Stimulated activated CD8-positive, alpha-beta memory T cell treated with anti-CD3 and anti-CD28 coated beads, Interleukin-12 subunit alpha, Interleukin-12 subunit beta, amount 100 ng/mL, for 4 hours (primary cell): Measurements from ENCODE around the gene DNAH14.

Experiments
- DNase-seq: peaks from one replicate; pipeline ENCODE4 v3.0.0-alpha.2; 2020; ENCODE audit warnings: low read depth

Gene DNAH14

GRCh38 chr1:225428881-225429455, 499.5 kb downstream of the DNAH14 start:
- DNase-seq = no peak

- no peak for DNase-seq
Measured at GRCh38 chr1:225430301-225430700, 500.8 kb downstream of the DNAH14 start.

DNA sequence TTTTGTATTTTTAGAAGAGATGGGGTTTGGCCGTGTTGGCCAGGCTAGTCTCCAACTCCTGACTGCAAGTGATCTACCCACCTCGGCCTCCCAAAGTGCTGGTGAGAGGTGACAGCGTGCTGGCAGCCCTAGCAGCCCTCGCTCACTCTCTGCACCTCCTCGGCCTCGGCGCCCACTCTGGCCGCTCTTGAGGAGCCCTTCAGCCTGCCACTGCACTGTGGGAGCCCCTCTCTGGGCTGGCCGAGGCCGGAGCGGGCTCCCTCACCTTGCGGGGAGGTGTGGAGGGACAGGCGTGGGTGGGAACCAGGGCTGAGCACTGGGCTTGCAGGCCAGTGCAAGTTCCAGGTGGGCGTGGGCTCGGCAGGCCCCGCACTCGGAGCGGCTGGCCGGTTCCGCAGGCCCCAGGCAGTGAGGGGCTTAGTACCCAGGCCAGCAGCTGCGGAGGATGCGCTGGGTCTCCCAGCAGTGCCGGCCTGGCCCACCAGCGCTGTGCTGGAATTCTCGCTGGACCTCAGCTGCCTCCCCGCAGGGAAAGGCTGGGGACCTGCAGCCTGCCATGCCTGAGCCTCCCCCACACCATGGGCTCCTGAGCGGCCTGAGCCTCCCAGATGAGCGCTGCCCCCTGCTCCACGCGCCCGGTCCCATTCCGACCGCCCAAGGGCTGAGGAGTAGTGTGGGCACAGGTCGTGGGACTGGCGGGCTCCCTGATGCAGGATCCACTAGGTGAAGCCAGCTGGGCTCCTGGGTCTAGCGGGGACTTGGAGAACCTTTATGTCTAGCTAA, 501.8 kb downstream of the DNAH14 start:
- no peak for DNase-seq

- no peak for DNase-seq
Measured at GRCh38 chr1:225434046-225434445, 504.6 kb downstream of the DNAH14 start.

GRCh38 chr1:225435076-225435475, 505.6 kb downstream of the DNAH14 start:
- DNase-seq = no peak

- no peak for DNase-seq
Measured at GRCh38 chr1:225435487-225435886, 506.0 kb downstream of the DNAH14 start.

DNA sequence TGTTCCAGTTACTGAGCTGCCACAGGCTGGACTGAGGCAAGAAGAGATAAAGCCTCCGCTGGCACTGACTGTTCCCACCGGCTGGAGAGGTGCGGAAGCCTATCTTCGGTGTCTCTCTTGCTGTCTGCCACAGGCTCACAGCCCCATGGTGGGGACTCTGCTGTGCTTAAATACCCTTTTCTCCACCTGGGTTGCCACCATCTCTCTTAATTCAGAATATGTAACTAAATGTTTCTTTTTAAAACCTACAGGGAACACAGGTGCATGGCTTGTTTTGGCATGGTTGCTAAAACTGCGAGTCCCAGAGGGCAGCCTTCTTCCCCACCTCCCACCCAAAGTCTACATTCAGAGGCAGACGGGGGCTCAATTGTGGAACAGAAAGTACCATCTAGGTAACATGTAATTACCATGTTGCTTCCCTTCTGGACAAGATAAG, 506.5 kb downstream of the DNAH14 start:
- no peak for DNase-seq

DNA sequence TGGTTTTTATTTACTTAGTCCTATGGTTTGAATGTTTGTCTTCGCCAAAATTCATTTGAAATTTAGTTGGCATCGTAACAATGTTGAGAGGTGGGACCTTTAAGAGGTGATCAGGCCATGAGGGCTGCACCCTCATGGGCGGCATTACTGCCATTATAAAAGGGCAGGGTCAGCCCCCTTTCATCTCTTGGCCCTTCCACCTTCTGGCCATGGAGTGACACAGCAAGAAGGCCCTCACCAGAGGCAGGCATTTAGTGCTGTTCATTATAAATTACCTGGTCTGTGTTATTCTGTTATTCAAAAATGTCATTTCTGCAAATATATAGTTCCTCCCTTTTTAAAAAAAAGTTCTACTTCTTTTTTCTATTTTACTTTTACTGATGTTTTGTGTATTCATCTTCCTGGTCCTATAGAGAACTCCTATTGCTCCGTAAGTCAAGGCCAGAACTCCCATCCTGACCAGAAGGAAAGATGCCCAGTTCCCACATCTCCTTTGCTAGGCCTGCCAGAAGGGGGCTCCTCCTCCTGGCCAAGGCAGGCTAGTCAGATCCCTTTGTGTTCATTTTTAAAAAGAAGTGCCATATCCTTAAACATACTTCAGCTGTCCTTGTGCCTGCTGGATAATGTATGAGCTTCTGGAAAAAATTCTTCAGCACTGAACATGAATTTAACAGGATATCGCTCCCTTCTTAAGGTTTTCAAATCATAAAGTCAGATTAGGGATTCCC, 508.4 kb downstream of the DNAH14 start:
- no peak for DNase-seq

- DNase-seq = no peak
Measured at GRCh38 chr1:225440380-225441221, 511.1 kb downstream of the DNAH14 start.

DNA sequence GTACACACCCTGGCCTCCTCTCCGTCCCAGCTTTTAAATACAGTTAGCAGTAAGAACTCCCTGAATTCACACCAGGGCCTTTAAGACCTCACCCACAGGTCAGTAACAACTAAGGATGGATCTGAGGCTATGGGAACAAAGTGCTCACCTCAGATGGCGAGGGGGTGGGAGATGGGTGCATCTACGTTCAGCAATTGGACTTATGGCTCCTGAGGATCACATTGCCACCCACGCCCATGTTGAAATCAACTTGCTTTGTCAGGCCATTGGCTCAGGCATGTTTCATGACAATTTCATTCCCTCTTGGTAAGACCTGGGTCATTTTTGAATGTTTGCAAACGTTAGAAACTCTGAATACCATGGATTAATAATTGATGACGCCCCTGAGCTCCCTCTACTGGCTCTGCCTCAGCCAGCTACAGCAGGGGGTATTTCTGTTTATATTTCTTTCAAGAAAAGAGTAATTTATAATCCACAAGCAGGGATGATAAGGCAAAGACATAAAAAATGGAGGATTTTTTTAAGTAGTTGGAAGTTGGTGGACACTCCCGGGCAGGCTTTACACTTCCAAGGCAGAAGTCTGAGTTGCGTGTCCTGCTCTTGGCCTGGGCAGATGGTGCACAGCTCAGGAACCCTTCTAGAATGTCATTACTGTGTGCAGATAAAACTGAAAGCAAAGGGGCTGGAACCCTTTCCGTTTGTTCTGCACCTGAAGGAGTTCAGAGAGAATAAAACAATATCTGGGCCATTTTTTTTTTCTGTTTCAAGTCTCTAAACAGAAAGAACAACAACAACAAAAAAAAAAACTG, 512.0 kb downstream of the DNAH14 start:
- DNase-seq = no peak

DNA sequence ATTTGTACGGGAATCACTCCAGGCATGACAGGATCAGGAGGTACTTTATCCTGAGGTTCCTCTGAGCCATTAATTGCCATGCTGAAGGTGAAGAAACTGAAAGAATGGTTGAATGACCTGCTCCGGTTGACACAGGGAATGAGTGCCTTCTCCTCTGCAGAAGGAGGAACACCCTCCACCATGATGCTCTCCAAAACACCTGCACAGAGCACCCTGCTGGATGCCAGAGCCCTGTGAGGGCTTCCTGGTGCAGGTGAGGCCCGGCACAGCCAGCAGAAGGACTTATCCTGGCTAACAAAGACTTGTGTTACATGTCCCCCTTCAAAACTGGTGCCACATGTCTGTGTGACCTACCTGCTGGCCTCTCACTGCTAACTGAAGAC, 512.6 kb downstream of the DNAH14 start:
- DNase-seq = no peak

GRCh38 chr1:225445639-225446594, 516.4 kb downstream of the DNAH14 start:
- no peak for DNase-seq

GRCh38 chr1:225446595-225446960, 517.1 kb downstream of the DNAH14 start:
- DNase-seq = no peak

- no peak for DNase-seq
Measured at GRCh38 chr1:225446981-225447615, 517.6 kb downstream of the DNAH14 start.

- no peak for DNase-seq
Measured at GRCh38 chr1:225447650-225448089, 518.2 kb downstream of the DNAH14 start.

- DNase-seq = no peak
Measured at GRCh38 chr1:225448146-225448805, 518.8 kb downstream of the DNAH14 start.
